HG03354 (cell line): ENCODE data around the gene DCAKD.

ENCODE experiments used
- ATAC-seq: cut with Tn5 transposase; IDR thresholded peaks from one replicate; pipeline ENCODE4 v1.9.1; 2021; ENCODE audit warnings: mild to moderate bottlenecking; ENCODE audit not compliant: unreplicated experiment, poor library complexity, severe bottlenecking

Gene DCAKD

DNA sequence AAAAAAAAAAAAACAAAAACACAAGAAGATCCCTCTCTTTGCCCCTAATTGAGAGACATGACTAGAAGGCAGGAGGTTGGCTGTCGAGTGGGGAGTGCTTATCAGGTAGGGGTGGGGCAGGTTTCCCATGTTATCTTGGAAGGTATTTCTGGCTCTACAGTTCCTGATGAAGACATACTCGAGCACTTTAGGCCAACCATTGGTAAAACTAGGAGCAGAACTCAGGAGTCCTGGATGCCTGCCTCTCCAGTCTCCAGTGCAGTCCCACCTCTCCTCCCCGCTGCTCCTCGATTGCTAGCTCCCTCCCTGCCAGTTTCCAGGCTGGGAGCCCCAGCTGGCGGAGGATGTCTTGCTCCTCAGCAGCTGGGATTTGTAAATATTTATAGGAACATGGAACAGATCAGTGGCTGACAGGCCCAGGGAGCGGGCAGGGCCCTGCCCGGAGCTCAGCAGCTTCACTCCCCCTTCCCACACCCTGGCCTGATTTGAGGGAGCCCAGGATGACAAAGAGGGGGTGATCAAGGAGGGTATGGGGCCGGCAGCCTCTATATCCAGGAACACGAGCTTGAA lies 71.9 kb downstream of the DCAKD start:
- ATAC-seq, result no peak

DNA sequence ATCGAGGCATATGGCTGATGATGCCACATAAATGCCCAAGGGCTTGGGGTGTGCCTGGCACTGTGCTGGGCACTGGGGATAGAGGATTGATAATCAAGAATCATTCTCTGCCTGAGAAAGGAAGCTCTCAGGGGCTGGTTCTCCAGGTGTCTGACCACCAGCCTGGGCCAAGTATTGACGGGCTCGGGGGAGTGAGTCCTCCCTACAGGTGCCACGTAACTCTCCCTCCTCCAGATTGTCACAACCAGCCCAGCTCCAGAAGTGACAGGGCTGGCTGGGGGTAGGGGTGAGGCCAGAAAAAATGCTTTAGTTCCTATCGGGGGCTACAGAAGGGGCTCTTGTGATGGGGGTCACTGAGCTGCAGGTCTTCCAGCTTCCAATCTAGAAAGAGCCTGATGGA lies 72.6 kb downstream of the DCAKD start:
- no peak for ATAC-seq

- no peak for ATAC-seq
Observed at GRCh38 chr17:44977814-44978550, 73.5 kb downstream of the DCAKD start.

DNA sequence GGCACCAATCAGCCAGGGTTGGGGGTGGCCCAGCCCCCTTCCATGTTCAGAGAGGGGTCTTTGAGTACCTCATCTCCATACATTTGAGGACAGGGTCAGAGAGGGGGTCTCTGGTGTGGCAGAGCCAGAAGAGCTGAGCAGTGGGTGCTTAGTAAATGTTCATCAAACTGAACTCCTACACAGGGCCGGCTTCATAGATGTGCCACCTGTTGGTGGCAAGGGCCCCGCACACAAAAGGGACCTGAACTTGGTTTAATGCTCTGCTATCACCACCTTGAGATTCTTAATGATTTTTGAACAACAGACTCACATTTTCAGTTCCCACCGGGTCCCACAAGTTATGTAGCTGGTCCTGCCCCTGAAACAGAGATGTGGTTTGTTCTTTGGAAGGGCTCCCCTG lies 74.4 kb downstream of the DCAKD start:
- ATAC-seq, result no peak

DNA sequence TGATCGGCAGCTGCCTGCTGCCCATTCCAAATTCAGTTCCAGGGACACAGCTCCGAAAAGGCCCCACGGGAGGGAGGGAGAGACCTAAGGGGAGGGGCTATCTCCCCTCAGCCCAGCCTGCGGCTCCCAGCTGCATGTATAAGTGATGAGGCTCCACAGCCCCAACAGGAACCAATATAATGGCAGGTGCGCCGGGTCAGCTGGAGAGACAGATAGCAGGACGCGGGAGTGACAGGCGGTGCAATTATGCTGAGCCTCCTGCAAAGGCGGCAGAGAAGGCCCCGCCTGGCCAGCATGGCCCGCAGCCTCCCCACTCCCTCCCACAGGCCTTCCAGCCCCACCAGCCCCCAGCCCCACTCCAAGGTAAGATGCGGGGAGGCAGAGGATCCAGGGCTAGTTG lies 75.2 kb downstream of the DCAKD start:
- ATAC-seq, result no peak
